Lower leg skin (tissue), 3 donors: ENCODE data around the gene CSPG4.

Experiments
- CTCF ChIP-seq, 3 donors: fragments of 450-650 bp; IDR thresholded peaks; one replicate each; pipeline ENCODE4 v1.5.1; 2016; ENCODE audit warnings: antibody characterized with exemption in 3 of 3, mild to moderate bottlenecking in 3 of 3, moderate library complexity in 2 of 3
- POLR2A ChIP-seq, 2 donors: fragments of 450-650 bp; IDR thresholded peaks; one replicate each; pipeline ENCODE4 v1.6.1; 2016 to 2017; ENCODE audit warnings: antibody characterized with exemption in 2 of 2, mild to moderate bottlenecking in 1 of 2, moderate library complexity in 1 of 2

- TF ChIP-seq POLR2A (IDR thresholded peaks at IDR 0.05) (no peak), CTCF (IDR thresholded peaks at IDR 0.05) (no peak)
Measured at GRCh38 chr15:75656331-75656730, 56.3 kb downstream of the CSPG4 start.
